Activated gamma-delta T cell (primary cell): ENCODE measurements around the gene LRP5.

Experiments
- DNase-seq: peaks from one replicate; lab custom pipeline; 2025; lab: John Stamatoyannopoulos, UW

Gene LRP5

GRCh38 chr11:68309621-68310185, 2.7 kb upstream of the LRP5 start:
- DNase-seq = no peak

GRCh38 chr11:68311160-68312116, 953 bp upstream of the LRP5 start:
- no peak for DNase-seq

- no peak for DNase-seq
These were observed 586 bp downstream of the LRP5 start for GRCh38 chr11:68312780-68313573.

- DNase-seq = no peak
These were observed 1.3 kb downstream of the LRP5 start for GRCh38 chr11:68313574-68314202.

- no peak for DNase-seq
These were observed 2.1 kb downstream of the LRP5 start for GRCh38 chr11:68314203-68315170.

- DNase-seq = no peak
These were observed 3.0 kb downstream of the LRP5 start for GRCh38 chr11:68315171-68315920.

GRCh38 chr11:68317147-68317785, 4.9 kb downstream of the LRP5 start:
- DNase-seq = no peak

GRCh38 chr11:68321293-68322051, 9.1 kb downstream of the LRP5 start:
- DNase-seq = no peak

- no peak for DNase-seq
These were observed 9.7 kb downstream of the LRP5 start for GRCh38 chr11:68322052-68322430.

GRCh38 chr11:68324241-68324640, 11.8 kb downstream of the LRP5 start:
- no peak for DNase-seq

GRCh38 chr11:68324695-68325094, 12.3 kb downstream of the LRP5 start:
- no peak for DNase-seq

- no peak for DNase-seq
These were observed 13.0 kb downstream of the LRP5 start for GRCh38 chr11:68325183-68325906.

GRCh38 chr11:68325907-68326220, 13.5 kb downstream of the LRP5 start:
- no peak for DNase-seq

GRCh38 chr11:68326334-68327215, 14.2 kb downstream of the LRP5 start:
- DNase-seq = no peak

- DNase-seq = no peak
These were observed 15.4 kb downstream of the LRP5 start for GRCh38 chr11:68327586-68328370.

- DNase-seq = no peak
These were observed 16.1 kb downstream of the LRP5 start for GRCh38 chr11:68328374-68329091.
